GM23338 (cell line): ENCODE measurements around the gene OR51V1.

Experiments used
- POLR2AphosphoS5 ChIP-seq: IDR thresholded peaks from 2 replicates; pipeline ENCODE4 v1.6.1; 2016; ENCODE audit warnings: antibody characterized with exemption, low read depth
- ZNF331 ChIP-seq: fragments of 250-450 bp; sonication (Bioruptor Pico); IDR thresholded peaks from 2 replicates; pipeline ENCODE4 v1.5.0; 2020; ENCODE audit warnings: low read depth, mild to moderate bottlenecking, moderate library complexity
- TF ChIP-seq, protein P1 (sequence below): IDR thresholded peaks from 2 replicates; pipeline ENCODE4 v1.6.1; 2016; ENCODE audit warnings: antibody characterized with exemption
- TF ChIP-seq, protein P2 (sequence below), 2 experiments: fragments of 200-600 bp in 1 of 2; sonication (generic) in 1 of 2; conservative IDR thresholded peaks; 2 replicates each; pipeline versions ENCODE4 v1.5.1 to v1.6.1; 2016 to 2017; ENCODE audit warnings: antibody characterized with exemption in 2 of 2, low read depth in 2 of 2, mild to moderate bottlenecking in 2 of 2, moderate library complexity in 1 of 2

DNA sequence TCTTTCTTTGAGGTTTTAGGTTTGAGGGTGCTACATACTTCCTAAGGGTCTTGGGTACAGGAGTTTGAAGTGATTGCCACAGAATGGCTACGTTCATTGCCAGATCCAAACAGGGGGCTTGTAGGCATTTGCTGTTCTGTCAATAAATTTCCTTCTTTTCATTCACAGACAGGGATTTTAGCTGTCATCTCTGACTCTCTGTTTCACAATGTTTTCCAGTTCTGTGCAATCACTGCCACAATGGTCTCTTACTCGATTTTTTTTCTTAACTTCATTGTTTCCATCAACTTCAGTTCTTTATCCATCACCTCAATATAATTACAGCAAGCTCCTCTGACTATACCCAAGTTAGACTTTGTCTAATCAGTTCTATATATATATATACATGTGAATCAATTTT, 40.0 kb upstream of the OR51V1 start:
- TF ChIP-seq, protein P1, sequence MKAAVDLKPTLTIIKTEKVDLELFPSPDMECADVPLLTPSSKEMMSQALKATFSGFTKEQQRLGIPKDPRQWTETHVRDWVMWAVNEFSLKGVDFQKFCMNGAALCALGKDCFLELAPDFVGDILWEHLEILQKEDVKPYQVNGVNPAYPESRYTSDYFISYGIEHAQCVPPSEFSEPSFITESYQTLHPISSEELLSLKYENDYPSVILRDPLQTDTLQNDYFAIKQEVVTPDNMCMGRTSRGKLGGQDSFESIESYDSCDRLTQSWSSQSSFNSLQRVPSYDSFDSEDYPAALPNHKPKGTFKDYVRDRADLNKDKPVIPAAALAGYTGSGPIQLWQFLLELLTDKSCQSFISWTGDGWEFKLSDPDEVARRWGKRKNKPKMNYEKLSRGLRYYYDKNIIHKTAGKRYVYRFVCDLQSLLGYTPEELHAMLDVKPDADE = no peak
- TF ChIP-seq, protein P2, sequence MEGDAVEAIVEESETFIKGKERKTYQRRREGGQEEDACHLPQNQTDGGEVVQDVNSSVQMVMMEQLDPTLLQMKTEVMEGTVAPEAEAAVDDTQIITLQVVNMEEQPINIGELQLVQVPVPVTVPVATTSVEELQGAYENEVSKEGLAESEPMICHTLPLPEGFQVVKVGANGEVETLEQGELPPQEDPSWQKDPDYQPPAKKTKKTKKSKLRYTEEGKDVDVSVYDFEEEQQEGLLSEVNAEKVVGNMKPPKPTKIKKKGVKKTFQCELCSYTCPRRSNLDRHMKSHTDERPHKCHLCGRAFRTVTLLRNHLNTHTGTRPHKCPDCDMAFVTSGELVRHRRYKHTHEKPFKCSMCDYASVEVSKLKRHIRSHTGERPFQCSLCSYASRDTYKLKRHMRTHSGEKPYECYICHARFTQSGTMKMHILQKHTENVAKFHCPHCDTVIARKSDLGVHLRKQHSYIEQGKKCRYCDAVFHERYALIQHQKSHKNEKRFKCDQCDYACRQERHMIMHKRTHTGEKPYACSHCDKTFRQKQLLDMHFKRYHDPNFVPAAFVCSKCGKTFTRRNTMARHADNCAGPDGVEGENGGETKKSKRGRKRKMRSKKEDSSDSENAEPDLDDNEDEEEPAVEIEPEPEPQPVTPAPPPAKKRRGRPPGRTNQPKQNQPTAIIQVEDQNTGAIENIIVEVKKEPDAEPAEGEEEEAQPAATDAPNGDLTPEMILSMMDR (conservative IDR thresholded peaks at IDR 0.05; ENCODE audit: low read depth in 2 of 2) = no peak
- TF ChIP-seq ZNF331 (CRISPR knock-in tag) (no peak), POLR2AphosphoS5 (no peak)
